HEK293 (cell line): ENCODE measurements around the gene CHCHD1.
A peak's percentile ranks its signal among the peaks of the same experiment; 100 is the strongest.

Source experiments
- HOXD13 ChIP-seq: sonication (generic); formaldehyde crosslinking; IDR thresholded peaks from 2 replicates; pipeline ENCODE4 v1.8.0; 2022; ENCODE audit warnings: missing genetic modification reagents, borderline replicate concordance
- KLF1 ChIP-seq: fragments of 450-650 bp; formaldehyde crosslinking; IDR thresholded peaks from 2 replicates; pipeline ENCODE4 v1.5.1; 2016; ENCODE audit warnings: missing biosample characterization, missing genetic modification characterization
- KLF17 ChIP-seq: fragments of 450-650 bp; formaldehyde crosslinking; IDR thresholded peaks from 2 replicates; pipeline ENCODE4 v1.5.1; 2016; ENCODE audit warnings: missing biosample characterization, missing genetic modification characterization
- KLF7 ChIP-seq: fragments of 450-650 bp; formaldehyde crosslinking; IDR thresholded peaks from 2 replicates; pipeline ENCODE4 v1.5.1; 2016; ENCODE audit warnings: missing biosample characterization, missing genetic modification characterization, borderline replicate concordance
- KLF9 ChIP-seq: fragments of 450-650 bp; formaldehyde crosslinking; IDR thresholded peaks from 2 replicates; pipeline ENCODE4 v1.5.1; 2016; ENCODE audit warnings: missing biosample characterization, missing genetic modification characterization, low read depth
- OSR2 ChIP-seq: fragments of 450-650 bp; formaldehyde crosslinking; IDR thresholded peaks from 2 replicates; pipeline ENCODE4 v1.5.1; 2016; ENCODE audit warnings: missing biosample characterization, missing genetic modification characterization
- PRDM4 ChIP-seq: fragments of 450-650 bp; formaldehyde crosslinking; IDR thresholded peaks from 2 replicates; pipeline ENCODE4 v1.5.1; 2017; ENCODE audit warnings: missing biosample characterization, missing genetic modification characterization
- YY1 ChIP-seq: fragments of 450-650 bp; formaldehyde crosslinking; IDR thresholded peaks from 2 replicates; pipeline ENCODE4 v1.5.1; 2018; ENCODE audit warnings: missing biosample characterization, missing genetic modification characterization
- ZBTB44 ChIP-seq: fragments of 450-650 bp; IDR thresholded peaks from 2 replicates; pipeline ENCODE4 v1.5.1; 2018; ENCODE audit warnings: missing biosample characterization, mild to moderate bottlenecking, missing genetic modification characterization
- ZNF10 ChIP-seq: fragments of 450-650 bp; formaldehyde crosslinking; IDR thresholded peaks from 2 replicates; pipeline ENCODE4 v1.5.1; 2017; ENCODE audit warnings: missing biosample characterization, missing genetic modification characterization
- ZNF138 ChIP-seq: fragments of 450-650 bp; formaldehyde crosslinking; IDR thresholded peaks from 2 replicates; pipeline ENCODE4 v1.5.1; 2016; ENCODE audit warnings: missing biosample characterization, missing genetic modification characterization, borderline replicate concordance
- ZNF169 ChIP-seq: fragments of 450-650 bp; formaldehyde crosslinking; IDR thresholded peaks from 2 replicates; pipeline ENCODE4 v1.5.1; 2016; ENCODE audit warnings: missing biosample characterization, missing genetic modification characterization
- ZNF223 ChIP-seq: fragments of 450-650 bp; formaldehyde crosslinking; IDR thresholded peaks from 2 replicates; pipeline ENCODE4 v1.5.1; 2016; ENCODE audit warnings: missing biosample characterization, missing genetic modification characterization
- ZNF324 ChIP-seq: fragments of 450-650 bp; formaldehyde crosslinking; IDR thresholded peaks from 2 replicates; pipeline ENCODE4 v1.5.1; 2016; ENCODE audit warnings: missing biosample characterization, missing genetic modification characterization
- ZNF362 ChIP-seq: fragments of 450-650 bp; formaldehyde crosslinking; IDR thresholded peaks from 2 replicates; pipeline ENCODE4 v1.5.1; 2016; ENCODE audit warnings: missing biosample characterization, missing genetic modification characterization
- ZNF518A ChIP-seq: fragments of 450-650 bp; formaldehyde crosslinking; conservative IDR thresholded peaks from 2 replicates; pipeline ENCODE4 v1.5.1; 2016; ENCODE audit warnings: low read depth, missing biosample characterization, missing genetic modification characterization
- ZNF548 ChIP-seq: fragments of 450-650 bp; formaldehyde crosslinking; IDR thresholded peaks from 2 replicates; pipeline ENCODE4 v1.5.1; 2016; ENCODE audit warnings: missing biosample characterization, missing genetic modification characterization
- ZNF561 ChIP-seq: fragments of 450-650 bp; IDR thresholded peaks from 2 replicates; pipeline ENCODE4 v1.5.1; 2018; ENCODE audit warnings: missing biosample characterization, missing genetic modification characterization, borderline replicate concordance
- ZNF571 ChIP-seq: fragments of 450-650 bp; formaldehyde crosslinking; IDR thresholded peaks from 2 replicates; pipeline ENCODE4 v1.5.0; 2017; ENCODE audit warnings: missing biosample characterization, missing genetic modification characterization
- ZNF600 ChIP-seq: fragments of 450-650 bp; formaldehyde crosslinking; IDR thresholded peaks from 2 replicates; pipeline ENCODE4 v1.5.1; 2016; ENCODE audit warnings: missing biosample characterization, missing genetic modification characterization
- ZNF639 ChIP-seq: fragments of 450-650 bp; formaldehyde crosslinking; IDR thresholded peaks from 2 replicates; pipeline ENCODE4 v1.5.1; 2016; ENCODE audit warnings: missing biosample characterization, missing genetic modification characterization
- ZNF660 ChIP-seq: fragments of 450-650 bp; IDR thresholded peaks from 2 replicates; pipeline ENCODE4 v1.5.1; 2018; ENCODE audit warnings: missing biosample characterization, mild to moderate bottlenecking, missing genetic modification characterization
- ZNF704 ChIP-seq: fragments of 450-650 bp; formaldehyde crosslinking; IDR thresholded peaks from 2 replicates; pipeline ENCODE4 v1.5.1; 2016; ENCODE audit warnings: missing biosample characterization, missing genetic modification characterization
- ZNF707 ChIP-seq: fragments of 450-650 bp; formaldehyde crosslinking; IDR thresholded peaks from 2 replicates; pipeline ENCODE4 v1.5.1; 2016; ENCODE audit warnings: missing biosample characterization, missing genetic modification characterization
- ZSCAN5A ChIP-seq: fragments of 450-650 bp; formaldehyde crosslinking; IDR thresholded peaks from 2 replicates; pipeline ENCODE4 v1.5.1; 2016; ENCODE audit warnings: missing biosample characterization, missing genetic modification characterization

The CHCHD1 gene

GRCh38 chr10:73785211-73785720 is 3.4 kb downstream of the CHCHD1 start, which contains the start of gene ZSWIM8 (continued):
- TF ChIP-seq ZNF518A (tag by site-specific recombination) (peak; percentile 76), ZNF138 (tag by site-specific recombination) (no peak), PRDM4 (tag by site-specific recombination) (no peak), ZNF223 (tag by site-specific recombination) (no peak), ZNF10 (tag by site-specific recombination) (peak; percentile 20; the same call in 1 of the 2 replicates), KLF17 (tag by site-specific recombination) (peak; percentile 81; the same call in 1 of the 2 replicates), ZNF639 (tag by site-specific recombination) (peak; percentile 87), ZBTB44 (tag by site-specific recombination) (no peak), ZNF704 (tag by site-specific recombination) (no peak), OSR2 (tag by site-specific recombination) (no peak), ZNF600 (tag by site-specific recombination) (peak; percentile 87), ZNF362 (tag by site-specific recombination) (no peak), ZNF707 (tag by site-specific recombination) (no peak), KLF9 (tag by site-specific recombination) (peak; percentile 74; the same call in 1 of the 2 replicates), HOXD13 (CRISPR knock-in tag) (no peak), YY1 (tag by site-specific recombination) (peak; percentile 93), KLF1 (peak; percentile 36; the same call in 1 of the 2 replicates), ZNF571 (no peak), ZSCAN5A (tag by site-specific recombination) (0 out of 2 replicates have a peak, but pooled peaks have one; percentile 44), ZNF660 (tag by site-specific recombination) (peak; percentile 68), ZNF324 (tag by site-specific recombination) (peak; percentile 78), ZNF548 (tag by site-specific recombination) (no peak), KLF7 (tag by site-specific recombination) (no peak), ZNF561 (tag by site-specific recombination) (peak; percentile 85), ZNF169 (no peak)
